ENCODE data around the gene AIG1. TPM values are rescaled to one million over a fixed set of nuclear protein-coding genes. Genes with fewer than 3 reads are reported as not detected.

AIG1 gene
- total RNA-seq, 1 donor from 2014 or later, result 37.1 TPM

DNA sequence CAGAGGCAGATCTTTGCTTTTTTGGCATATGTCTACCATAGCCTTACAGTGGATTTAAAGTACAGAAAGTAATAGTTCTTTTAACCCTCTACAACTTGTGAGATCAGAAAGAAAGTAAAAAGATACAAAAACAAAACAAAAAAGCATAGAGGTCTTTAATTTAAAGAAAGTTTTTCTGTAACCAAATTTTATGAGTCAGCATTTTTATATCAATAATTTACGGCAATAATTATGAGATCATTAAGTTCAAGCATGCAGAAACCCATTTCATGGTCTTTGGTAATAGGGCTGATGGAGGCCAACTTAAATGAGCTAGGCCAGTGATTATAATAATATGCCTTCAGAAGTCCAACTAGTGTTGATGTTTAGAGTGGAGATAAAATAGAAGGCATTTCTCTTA lies 145.9 kb downstream of the AIG1 start:
- Mint-ChIP-seq H3K4me1 (no peaks in the 10 kb centered on the region), H3K4me3 (no peak overlapping the region), H3K27me3 (ENCODE audit: insufficient read depth, low read depth) (no peaks in the 10 kb centered on the region), H3K27ac (no peak overlapping the region), H3K9me3 (no peaks in the 10 kb centered on the region), H3K36me3 (peaks cover 3% of the 10 kb centered on the region)
- Histone ChIP-seq H3K27me3 (no peaks in the 10 kb centered on the region), H4K20me1 (ENCODE audit: low read depth) (no peaks in the 10 kb centered on the region), H3K36me3 (no peaks in the 10 kb centered on the region), H3K27ac (no peak overlapping the region), H2AFZ (replicated peaks) (no peak overlapping the region), H3K4me2 (no peak overlapping the region), H3K9me3 (ENCODE audit: low read depth) (no peaks in the 10 kb centered on the region), H3K4me1 (no peaks in the 10 kb centered on the region), H3K4me3 (no peak overlapping the region), H3F3A (ENCODE audit: low read depth) (no peaks in the 10 kb centered on the region), H3K79me2 (ENCODE audit: low read depth) (no peaks in the 10 kb centered on the region), H3K9ac (no peak overlapping the region)
- TF ChIP-seq, protein P1, sequence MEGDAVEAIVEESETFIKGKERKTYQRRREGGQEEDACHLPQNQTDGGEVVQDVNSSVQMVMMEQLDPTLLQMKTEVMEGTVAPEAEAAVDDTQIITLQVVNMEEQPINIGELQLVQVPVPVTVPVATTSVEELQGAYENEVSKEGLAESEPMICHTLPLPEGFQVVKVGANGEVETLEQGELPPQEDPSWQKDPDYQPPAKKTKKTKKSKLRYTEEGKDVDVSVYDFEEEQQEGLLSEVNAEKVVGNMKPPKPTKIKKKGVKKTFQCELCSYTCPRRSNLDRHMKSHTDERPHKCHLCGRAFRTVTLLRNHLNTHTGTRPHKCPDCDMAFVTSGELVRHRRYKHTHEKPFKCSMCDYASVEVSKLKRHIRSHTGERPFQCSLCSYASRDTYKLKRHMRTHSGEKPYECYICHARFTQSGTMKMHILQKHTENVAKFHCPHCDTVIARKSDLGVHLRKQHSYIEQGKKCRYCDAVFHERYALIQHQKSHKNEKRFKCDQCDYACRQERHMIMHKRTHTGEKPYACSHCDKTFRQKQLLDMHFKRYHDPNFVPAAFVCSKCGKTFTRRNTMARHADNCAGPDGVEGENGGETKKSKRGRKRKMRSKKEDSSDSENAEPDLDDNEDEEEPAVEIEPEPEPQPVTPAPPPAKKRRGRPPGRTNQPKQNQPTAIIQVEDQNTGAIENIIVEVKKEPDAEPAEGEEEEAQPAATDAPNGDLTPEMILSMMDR (IDR thresholded peaks at IDR 0.05), result no peak
- no peak for TF ChIP-seq EZH2 (IDR thresholded peaks at IDR 0.05)
- no peak for TF ChIP-seq EZH2phosphoT487 (IDR thresholded peaks at IDR 0.05)
- no peak for DNase-seq (ENCODE audit: low spot score)

DNA sequence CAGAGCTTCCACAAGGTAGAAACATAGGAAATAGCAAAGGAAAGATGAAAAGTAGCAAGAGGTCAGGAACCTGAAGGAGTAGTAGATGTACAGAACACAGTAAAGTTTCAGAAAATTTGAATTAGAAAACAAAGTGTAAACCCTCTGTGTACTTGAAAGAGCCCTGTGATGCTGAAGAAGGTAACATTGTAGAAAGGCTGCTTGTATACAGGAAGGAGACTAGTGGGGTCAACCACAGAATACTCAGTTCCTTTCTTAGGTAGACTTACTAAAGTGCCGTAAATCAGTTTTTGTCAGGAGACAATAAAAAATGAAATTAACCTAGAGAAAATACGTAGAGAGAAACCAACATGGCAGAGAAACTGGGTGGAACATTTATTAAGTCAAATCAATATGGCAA lies 149.7 kb downstream of the AIG1 start:
- Mint-ChIP-seq H3K9me3 (no peaks in the 10 kb centered on the region), H3K4me3 (no peak overlapping the region), H3K27ac (no peak overlapping the region), H3K4me1 (no peaks in the 10 kb centered on the region), H3K27me3 (ENCODE audit: insufficient read depth, low read depth) (peaks cover 2% of the 10 kb centered on the region), H3K36me3 (no peaks in the 10 kb centered on the region)
- DNase-seq (ENCODE audit: low spot score), result no peak
- H3F3A ChIP-seq (ENCODE audit: low read depth), result no peaks in the 10 kb centered on the region
- no peaks in the 10 kb centered on the region for H3K27me3 ChIP-seq
- no peak overlapping the region for H3K9ac ChIP-seq
- no peaks in the 10 kb centered on the region for H3K79me2 ChIP-seq (ENCODE audit: low read depth)
- no peak overlapping the region for H3K4me3 ChIP-seq
- H3K4me2 ChIP-seq, result no peak overlapping the region
- H2AFZ ChIP-seq (replicated peaks), result no peak overlapping the region
- no peak overlapping the region for H3K27ac ChIP-seq
- no peaks in the 10 kb centered on the region for H3K4me1 ChIP-seq
- H3K36me3 ChIP-seq, result no peaks in the 10 kb centered on the region
- H3K9me3 ChIP-seq (ENCODE audit: low read depth), result no peaks in the 10 kb centered on the region
- H4K20me1 ChIP-seq (ENCODE audit: low read depth), result no peaks in the 10 kb centered on the region
- TF ChIP-seq EZH2phosphoT487 (IDR thresholded peaks at IDR 0.05), result no peak
- TF ChIP-seq, protein P1 (IDR thresholded peaks at IDR 0.05), result no peak

DNA sequence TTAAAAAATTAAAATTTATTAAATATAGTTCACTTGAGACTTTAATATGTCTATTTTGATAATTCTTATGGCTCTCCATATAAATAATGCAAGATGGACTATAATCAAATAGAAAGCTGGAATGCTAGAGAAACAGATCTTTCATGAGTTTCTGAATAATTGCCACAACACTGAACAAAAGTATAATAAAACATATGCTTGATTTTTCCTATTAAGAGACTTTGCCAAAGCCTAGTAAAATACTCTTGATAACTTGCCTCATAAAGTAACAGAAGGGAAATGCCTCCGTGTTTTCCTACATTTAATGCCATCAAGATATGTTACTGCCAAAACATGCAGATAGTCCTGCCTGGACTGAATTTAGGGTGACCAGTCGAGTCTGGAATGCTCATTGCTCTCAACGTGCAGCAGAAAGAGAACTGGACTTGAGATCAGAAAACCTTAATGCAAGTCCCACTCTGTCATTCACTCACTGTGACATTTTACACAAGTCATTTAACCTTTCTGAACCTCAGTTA lies 153.2 kb downstream of the AIG1 start:
- no peaks in the 10 kb centered on the region for H3K79me2 ChIP-seq (ENCODE audit: low read depth)
- Mint-ChIP-seq H3K36me3 (no peaks in the 10 kb centered on the region), H3K4me1 (no peaks in the 10 kb centered on the region), H3K27ac (no peak overlapping the region), H3K9me3 (no peaks in the 10 kb centered on the region), H3K4me3 (no peak overlapping the region), H3K27me3 (ENCODE audit: insufficient read depth, low read depth) (peaks cover 2% of the 10 kb centered on the region)
- TF ChIP-seq EZH2 (IDR thresholded peaks at IDR 0.05) (no peak), EZH2phosphoT487 (IDR thresholded peaks at IDR 0.05) (no peak)
- TF ChIP-seq, protein P1 (IDR thresholded peaks at IDR 0.05), result no peak
- no peaks in the 10 kb centered on the region for H4K20me1 ChIP-seq (ENCODE audit: low read depth)
- H3K4me3 ChIP-seq, result no peak overlapping the region
- no peaks in the 10 kb centered on the region for H3K9me3 ChIP-seq (ENCODE audit: low read depth)
- H3K4me2 ChIP-seq, result no peak overlapping the region
- H3K4me1 ChIP-seq, result no peaks in the 10 kb centered on the region
- no peak overlapping the region for H3K27ac ChIP-seq
- H2AFZ ChIP-seq (replicated peaks), result no peak overlapping the region
- H3K36me3 ChIP-seq, result no peaks in the 10 kb centered on the region
- no peak overlapping the region for H3K9ac ChIP-seq
- no peaks in the 10 kb centered on the region for H3F3A ChIP-seq (ENCODE audit: low read depth)
- no peaks in the 10 kb centered on the region for H3K27me3 ChIP-seq
- no peak for DNase-seq (ENCODE audit: low spot score)
